ENCODE results near the gene RFTN1. TPM values are rescaled to one million over a fixed set of nuclear protein-coding genes. Genes with fewer than 3 reads are reported as not detected.

Gene RFTN1
- total and polyA plus RNA-seq, 2 of the 8 experiments (the other 6 are each of a cell fraction or from before 2014, with no cell fraction given): 4.6 to 6.7 TPM

GRCh38 chr3:16441371-16441875 lies 72.1 kb downstream of the RFTN1 start:
- Histone ChIP-seq H3K9me3 (ENCODE audit: insufficient read depth in 2 of 2, low read depth in 1 of 2, low read length in 1 of 2) (no peaks in the 10 kb centered on the region), H4K8ac (ENCODE audit: extremely low read depth, insufficient read depth, low read length) (no peak overlapping the region), H2BK5ac (ENCODE audit: low read depth, low read length) (no peak overlapping the region), H3K27me3 (replicated peaks in 1 of 4; ENCODE audit: control insufficient read depth in 3 of 4, extremely low read depth in 1 of 4, insufficient read depth in 3 of 4, low read length in 3 of 4) (no peaks in the 10 kb centered on the region), H4K5ac (ENCODE audit: insufficient read length, low read depth, low read length) (no peak overlapping the region), H3K18ac (ENCODE audit: extremely low read depth, low read length) (no peak overlapping the region), H3K9ac (replicated peaks in 1 of 4; ENCODE audit: extremely low read depth in 1 of 4, low read depth in 3 of 4, low read length in 3 of 4) (no peak overlapping the region), H3K27ac (ENCODE audit: low read depth, low read length) (no peak overlapping the region), H3K23me2 (ENCODE audit: low read depth, low read length) (no peaks in the 10 kb centered on the region), H2BK15ac (ENCODE audit: low read length) (no peak overlapping the region), H3K56ac (replicated peaks; ENCODE audit: insufficient read length, low read depth, low read length) (peak overlapping the region; percentile 2), H4K20me1 (replicated peaks in 1 of 2; ENCODE audit: control insufficient read depth in 1 of 2, insufficient read depth in 2 of 2, low read length in 2 of 2) (no peaks in the 10 kb centered on the region), H3K23ac (ENCODE audit: insufficient read length) (no peak overlapping the region), H3K4me2 (ENCODE audit: insufficient read depth in 1 of 2, low read depth in 2 of 2, low read length in 2 of 2) (no peak overlapping the region), H3K14ac (ENCODE audit: insufficient read length) (no peak overlapping the region), H2BK12ac (ENCODE audit: low read depth, low read length) (no peak overlapping the region), H2BK120ac (replicated peaks; ENCODE audit: low read depth, low read length) (no peak overlapping the region), H2BK20ac (ENCODE audit: low read length) (no peak overlapping the region), H3K36me3 (ENCODE audit: control insufficient read depth in 2 of 4, insufficient read depth in 4 of 4, low read length in 3 of 4) (no peaks in the 10 kb centered on the region), H3K79me1 (ENCODE audit: low read depth, low read length) (no peaks in the 10 kb centered on the region), H3K79me2 (ENCODE audit: control insufficient read depth in 1 of 2, insufficient read depth in 2 of 2, low read length in 2 of 2) (no peaks in the 10 kb centered on the region), H3K4me3 (ENCODE audit: extremely low read depth in 1 of 4, insufficient read depth in 2 of 4, low read depth in 3 of 4, low read length in 4 of 4) (no peak overlapping the region), H3K4ac (replicated peaks; ENCODE audit: insufficient read length, low read depth, low read length) (no peak overlapping the region), H4K91ac (replicated peaks; ENCODE audit: insufficient read length, low read length) (no peak overlapping the region), H2AFZ (ENCODE audit: low read length) (no peak overlapping the region), H3K4me1 (replicated peaks in 1 of 4; ENCODE audit: control insufficient read depth in 3 of 4, insufficient read depth in 4 of 4, low read length in 3 of 4) (no peaks in the 10 kb centered on the region), H2AK5ac (ENCODE audit: low read depth, low read length) (no peak overlapping the region)
- 89% methylated on average over 5 of the region's 5 CpGs; no CpG with 5 or more reads in 1 of the 2 experiments for WGBS, 2 experiments (ENCODE audit: extremely low coverage in 1 of 2, insufficient coverage in 1 of 2, insufficient read length in 1 of 2, insufficient replicate concordance in 2 of 2, low coverage in 1 of 2, low lambda C conversion rate in 2 of 2, missing lambda C conversion rate in 1 of 2)
- FAIRE-seq (no peak), DNase-seq (ENCODE audit: low read depth in 1 of 2, low spot score in 2 of 2) (no peak)
- CTCF ChIA-PET (ENCODE audit: partially characterized antibody): interaction anchor here (0.7 kb wide), 1 partner anchor 11 kb away, joined by 3 read pairs; no protein-coding TSS in a partner anchor
- POLR2A ChIA-PET (ENCODE audit: partially characterized antibody): no interaction called here
- TF ChIP-seq MAX (IDR thresholded peaks at IDR 0.05) (no peak), EGR1 (IDR thresholded peaks at IDR 0.05; ENCODE audit: borderline replicate concordance, low read depth, low read length) (no peak), TEAD4 (IDR thresholded peaks at IDR 0.05; ENCODE audit: low read depth, low read length) (no peak), TCF12 (IDR thresholded peaks at IDR 0.05; ENCODE audit: low read depth, low read length) (no peak), YY1 (IDR thresholded peaks at IDR 0.05; ENCODE audit: low read depth, low read length) (no peak), USF2 (IDR thresholded peaks at IDR 0.05; ENCODE audit: low read length) (no peak), SIX5 (IDR thresholded peaks at IDR 0.05; ENCODE audit: low read depth, low read length) (no peak), CEBPB (IDR thresholded peaks at IDR 0.05; ENCODE audit: low read depth, low read length) (no peak), BRCA1 (IDR thresholded peaks at IDR 0.05; ENCODE audit: low read depth, low read length) (no peak), CHD1 (IDR thresholded peaks at IDR 0.05; ENCODE audit: low read depth, low read length) (no peak), KDM1A (IDR thresholded peaks at IDR 0.05; ENCODE audit: borderline replicate concordance, low read length) (no peak), RNF2 (IDR thresholded peaks at IDR 0.05; ENCODE audit: borderline replicate concordance, low read depth, low read length, missing control alignments, poor library complexity, severe bottlenecking) (no peak), BCL11A (IDR thresholded peaks at IDR 0.05; ENCODE audit: low read depth in 2 of 2, low read length in 2 of 2) (no peak), SUZ12 (IDR thresholded peaks at IDR 0.05; ENCODE audit: low read length) (no peak)

Data from H1 (cell line).